ENCODE measurements around the gene MAZ. TPM values are rescaled to one million over a fixed set of nuclear protein-coding genes. Genes with fewer than 3 reads are reported as not detected.
A peak's percentile ranks its signal among the peaks of the same experiment; 100 is the strongest.

Gene MAZ
- total and polyA plus RNA-seq, 2 of the 8 experiments (the other 6 are each of a cell fraction or from before 2014, with no cell fraction given), result 219 to 380 TPM

DNA sequence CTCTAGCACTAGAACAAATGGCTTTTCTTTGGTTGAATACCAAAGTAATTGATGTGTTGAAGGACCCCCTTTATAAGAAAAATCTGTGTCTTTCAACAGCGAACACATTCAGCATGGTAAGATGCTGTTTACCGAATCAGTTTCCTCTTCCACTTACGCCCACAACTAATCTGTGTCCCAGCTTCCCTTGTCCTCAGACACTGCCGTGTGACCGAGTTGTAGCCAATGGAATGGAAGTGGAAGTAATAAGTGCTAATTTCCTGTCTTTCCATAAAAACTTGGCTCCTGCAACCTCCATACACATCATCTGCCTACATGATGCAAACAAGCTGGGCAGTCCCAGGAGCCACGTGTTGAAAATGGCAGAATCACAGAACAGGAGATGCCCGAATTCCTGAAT lies 46.3 kb downstream of the MAZ start:
- CTCF ChIA-PET (ENCODE audit: partially characterized antibody), result interaction anchor here (0.6 to 15.0 kb wide), 5 partner anchors 12 to 180 kb away, joined by 3 to 212 read pairs (median 3); partner anchors contain the start of genes MVP and PAGR1
- no peak overlapping the region for H3K18ac ChIP-seq (ENCODE audit: extremely low read depth, low read length)
- H3K4me3 ChIP-seq (ENCODE audit: extremely low read depth in 1 of 4, insufficient read depth in 2 of 4, low read depth in 3 of 4, low read length in 4 of 4), result no peak overlapping the region
- H3K4me1 ChIP-seq (replicated peaks in 1 of 4; ENCODE audit: control insufficient read depth in 3 of 4, insufficient read depth in 4 of 4, low read length in 3 of 4), result no peaks in the 10 kb centered on the region; a peak in 1 of 7 replicates
- H3K79me1 ChIP-seq (ENCODE audit: low read depth, low read length), result no peaks in the 10 kb centered on the region
- no peak for TF ChIP-seq CBX5 (IDR thresholded peaks at IDR 0.05; ENCODE audit: low read depth, low read length)
- no peak for TF ChIP-seq SAP30 (IDR thresholded peaks at IDR 0.05; ENCODE audit: insufficient read depth, insufficient replicate concordance, low read length)
- TF ChIP-seq SP4 (IDR thresholded peaks at IDR 0.05; ENCODE audit: low read length), result no peak
- TF ChIP-seq KDM5A (IDR thresholded peaks at IDR 0.05; ENCODE audit: low read length), result no peak
- TF ChIP-seq POLR2A (IDR thresholded peaks at IDR 0.05; ENCODE audit: control extremely low read depth in 1 of 2, low read depth in 2 of 2, low read length in 2 of 2), result no peak
- TF ChIP-seq BCL11A (IDR thresholded peaks at IDR 0.05; ENCODE audit: low read depth in 2 of 2, low read length in 2 of 2), result no peak
- no peak for TF ChIP-seq KDM1A (IDR thresholded peaks at IDR 0.05; ENCODE audit: borderline replicate concordance, low read length)
- TF ChIP-seq TAF7 (optimal IDR thresholded peaks at IDR 0.05; ENCODE audit: borderline replicate concordance, low read depth, low read length), result no peak
- no peak for TF ChIP-seq BRCA1 (IDR thresholded peaks at IDR 0.05; ENCODE audit: low read depth, low read length)
- no peak for TF ChIP-seq TEAD4 (IDR thresholded peaks at IDR 0.05; ENCODE audit: low read depth, low read length)
- H2BK120ac ChIP-seq (replicated peaks; ENCODE audit: low read depth, low read length), result no peak overlapping the region
- H2AK5ac ChIP-seq (ENCODE audit: low read depth, low read length), result no peak overlapping the region
- H3K23ac ChIP-seq (ENCODE audit: insufficient read length), result no peak overlapping the region
- H4K91ac ChIP-seq (replicated peaks; ENCODE audit: insufficient read length, low read length), result no peak overlapping the region
- no peak overlapping the region for H3K14ac ChIP-seq (ENCODE audit: insufficient read length)
- H4K8ac ChIP-seq (ENCODE audit: extremely low read depth, insufficient read depth, low read length), result no peak overlapping the region
- no peak overlapping the region for H3K9ac ChIP-seq (replicated peaks in 1 of 4; ENCODE audit: extremely low read depth in 1 of 4, low read depth in 3 of 4, low read length in 3 of 4)
- peak overlapping the region; percentile 76; the same call in 1 of the 2 replicates for H2AFZ ChIP-seq (ENCODE audit: low read length)
- FAIRE-seq (no peak), DNase-seq (ENCODE audit: low read depth in 1 of 2, low spot score in 2 of 2) (no peak)
- POLR2A ChIA-PET (ENCODE audit: partially characterized antibody), result interaction anchor here (0.7 to 1.5 kb wide), 3 partner anchors 10 to 33 kb away, joined by 3 to 4 read pairs (median 3); partner anchors contain the start of gene MVP
- no peak overlapping the region for H2BK12ac ChIP-seq (ENCODE audit: low read depth, low read length)
- H3K23me2 ChIP-seq (ENCODE audit: low read depth, low read length), result no peaks in the 10 kb centered on the region
- no peak overlapping the region for H2BK5ac ChIP-seq (ENCODE audit: low read depth, low read length)
- no peak overlapping the region for H3K4ac ChIP-seq (replicated peaks; ENCODE audit: insufficient read length, low read depth, low read length)
- no peaks in the 10 kb centered on the region for H3K79me2 ChIP-seq (ENCODE audit: control insufficient read depth in 1 of 2, insufficient read depth in 2 of 2, low read length in 2 of 2)
- H3K27ac ChIP-seq (ENCODE audit: low read depth, low read length), result no peak overlapping the region
- no peaks in the 10 kb centered on the region for H3K27me3 ChIP-seq (replicated peaks in 1 of 4; ENCODE audit: control insufficient read depth in 3 of 4, extremely low read depth in 1 of 4, insufficient read depth in 3 of 4, low read length in 3 of 4)
- no peaks in the 10 kb centered on the region for H4K20me1 ChIP-seq (replicated peaks in 1 of 2; ENCODE audit: control insufficient read depth in 1 of 2, insufficient read depth in 2 of 2, low read length in 2 of 2)
- no peaks in the 10 kb centered on the region for H3K36me3 ChIP-seq (ENCODE audit: control insufficient read depth in 2 of 4, insufficient read depth in 4 of 4, low read length in 3 of 4)
- WGBS, 2 experiments (ENCODE audit: extremely low coverage in 1 of 2, insufficient coverage in 1 of 2, insufficient read length in 1 of 2, insufficient replicate concordance in 2 of 2, low coverage in 1 of 2, low lambda C conversion rate in 2 of 2, missing lambda C conversion rate in 1 of 2), result 92% methylated on average over 7 of the region's 7 CpGs; no CpG with 5 or more reads in 1 of the 2 experiments
- H2BK20ac ChIP-seq (ENCODE audit: low read length), result no peak overlapping the region
- no peaks in the 10 kb centered on the region for H3K9me3 ChIP-seq (ENCODE audit: insufficient read depth in 2 of 2, low read depth in 1 of 2, low read length in 1 of 2)
- no peak overlapping the region for H3K56ac ChIP-seq (replicated peaks; ENCODE audit: insufficient read length, low read depth, low read length)
- H3K4me2 ChIP-seq (ENCODE audit: insufficient read depth in 1 of 2, low read depth in 2 of 2, low read length in 2 of 2), result no peak overlapping the region
- no peak overlapping the region for H4K5ac ChIP-seq (ENCODE audit: insufficient read length, low read depth, low read length)
- no peak overlapping the region for H2BK15ac ChIP-seq (ENCODE audit: low read length)

Data from H1 (cell line).